BE2C (cell line): ENCODE data around the gene MRPL58.
"Not testable (repeated sequence)": the region's sequence is repeated elsewhere in the genome, so short reads cannot be mapped to it uniquely, and the experiment has no call there.

Experiments used
- DNase-seq: peaks from one replicate; pipeline ENCODE4 v3.0.0-alpha.2; 2020
- H3K27me3 ChIP-seq: fragments of 250-450 bp; sonication (Bioruptor Pico); 2 replicates; pipeline ENCODE4 v1.5.1; 2020; ENCODE audit warnings: mild to moderate bottlenecking
- H3K36me3 ChIP-seq: fragments of 250-450 bp; sonication (Bioruptor Pico); 2 replicates; pipeline ENCODE4 v1.5.1; 2020; ENCODE audit warnings: mild to moderate bottlenecking
- H3K4me1 ChIP-seq: fragments of 250-450 bp; sonication (Bioruptor Pico); 2 replicates; pipeline ENCODE4 v1.5.1; 2020
- H3K4me3 ChIP-seq: 2 replicates; pipeline ENCODE4 v1.5.1; 2011; ENCODE audit warnings: low read depth, low read length
- H3K9me3 ChIP-seq: fragments of 250-450 bp; sonication (Bioruptor Pico); 2 replicates; pipeline ENCODE4 v1.5.1; 2020
- CTCF ChIP-seq: IDR thresholded peaks from 2 replicates; pipeline ENCODE4 v1.5.1; 2012; ENCODE audit warnings: mild to moderate bottlenecking, low read depth, low read length

MRPL58 gene

GRCh38 chr17:75039238-75039637 is 26.8 kb downstream of the MRPL58 start:
- Histone ChIP-seq H3K4me1 (no peaks in the 10 kb centered on the region), H3K4me3 (no peak overlapping the region), H3K36me3 (peaks cover 39% of the 10 kb centered on the region), H3K9me3 (no peaks in the 10 kb centered on the region), H3K27me3 (no peaks in the 10 kb centered on the region)
- no peak for DNase-seq
- TF ChIP-seq CTCF, result no peak

- DNase-seq, result no peak
Measured at GRCh38 chr17:75041656-75042280, 29.3 kb downstream of the MRPL58 start.

GRCh38 chr17:75043789-75044188 is 31.3 kb downstream of the MRPL58 start:
- H3K4me1 ChIP-seq, H3K4me3 ChIP-seq, H3K27me3 ChIP-seq, H3K9me3 ChIP-seq, DNase-seq: not testable (repeated sequence)
- peaks cover 34% of the 10 kb centered on the region for H3K36me3 ChIP-seq

More at GRCh38 chr17:75041656-75042280, 29.3 kb downstream of the MRPL58 start:
- H3K4me3 ChIP-seq, result no peak overlapping the region
- no peaks in the 10 kb centered on the region for H3K27me3 ChIP-seq
- TF ChIP-seq CTCF, result no peak
- H3K9me3 ChIP-seq, result no peaks in the 10 kb centered on the region
- H3K36me3 ChIP-seq, result peaks cover 39% of the 10 kb centered on the region
- H3K4me1 ChIP-seq, result no peaks in the 10 kb centered on the region

- Histone ChIP-seq H3K36me3 (peaks cover 25% of the 10 kb centered on the region), H3K4me3 (no peak overlapping the region), H3K9me3 (no peaks in the 10 kb centered on the region), H3K27me3 (no peaks in the 10 kb centered on the region), H3K4me1 (peaks cover 2% of the 10 kb centered on the region)
- no peak for TF ChIP-seq CTCF
- DNase-seq, result no peak
Measured at GRCh38 chr17:75044716-75045115, 32.2 kb downstream of the MRPL58 start.

- not testable (repeated sequence) for H3K9me3 ChIP-seq
Measured at GRCh38 chr17:75045946-75046406, 33.5 kb downstream of the MRPL58 start.

GRCh38 chr17:75046407-75047289 is 34.2 kb downstream of the MRPL58 start, which contains the start of the genes ATP5PD and KCTD2:
TSS of gene ATP5PD (minus strand) at chr17:75046969. CDS start at chr17:75042650, 4,319 bp downstream.
TSS of gene KCTD2 (plus strand) at chr17:75047225. CDS start at chr17:75047251, 26 bp downstream.
- no peaks in the 10 kb centered on the region for H3K27me3 ChIP-seq
- no peak for TF ChIP-seq CTCF
- H3K36me3 ChIP-seq, result peaks cover 16% of the 10 kb centered on the region
- DNase-seq, result peak; percentile 97
- H3K4me3 ChIP-seq, result peak within 1 kb of the TSS; percentile 94
- H3K4me1 ChIP-seq, result peaks cover 2% of the 10 kb centered on the region
- H3K9me3 ChIP-seq, result no peaks in the 10 kb centered on the region

More at GRCh38 chr17:75045946-75046406, 33.5 kb downstream of the MRPL58 start:
- H3K36me3 ChIP-seq, result peaks cover 18% of the 10 kb centered on the region
- DNase-seq, H3K4me1 ChIP-seq, H3K27me3 ChIP-seq: not testable (repeated sequence)
- H3K4me3 ChIP-seq, result peak overlapping the region; percentile 94
